ENCODE data around the gene TMEM30B. TPM values are rescaled to one million over a fixed set of nuclear protein-coding genes. Genes with fewer than 3 reads are reported as not detected.

Gene TMEM30B
- total and polyA plus RNA-seq, 2 of the 13 experiments (the other 11 are each of a cell fraction or from before 2014, with no cell fraction given), result not detected

DNA sequence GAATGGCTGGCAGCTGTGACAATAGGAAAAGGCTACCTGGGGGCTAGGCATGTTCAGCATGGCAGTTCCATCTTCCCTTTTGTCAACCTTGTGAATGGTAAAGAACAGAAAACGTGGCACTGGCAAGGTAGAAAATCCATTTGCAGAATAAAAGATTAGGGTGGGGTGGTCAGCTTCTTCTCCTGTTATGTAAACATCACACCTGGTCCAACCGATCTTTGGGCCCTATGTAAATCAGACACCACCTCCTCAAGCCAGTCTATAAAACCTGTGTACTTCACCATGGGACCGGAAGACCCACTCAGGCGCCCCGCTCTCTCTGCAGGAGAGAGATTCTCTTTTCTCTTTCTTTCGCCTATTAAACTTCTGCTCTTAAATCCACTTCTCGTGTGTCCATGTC is 19.6 kb upstream of the TMEM30B start:
- Histone ChIP-seq H3K4me3 (replicated peaks in 1 of 3; ENCODE audit: insufficient read depth in 1 of 3, low read depth in 2 of 3, low read length in 3 of 3) (no peak overlapping the region), H3K79me2 (ENCODE audit: insufficient read depth, low read length) (no peaks in the 10 kb centered on the region), H3K9ac (ENCODE audit: insufficient read depth, low read depth, low read length) (no peak overlapping the region), H4K20me1 (ENCODE audit: insufficient read depth, low read length) (no peaks in the 10 kb centered on the region), H3K4me2 (ENCODE audit: low read depth, low read length) (no peak overlapping the region), H3K9me3 (ENCODE audit: low read length) (no peaks in the 10 kb centered on the region), H3K4me1 (ENCODE audit: insufficient read depth, low read length) (no peaks in the 10 kb centered on the region), H3K36me3 (replicated peaks in 1 of 2; ENCODE audit: control insufficient read depth in 1 of 2, insufficient read depth in 2 of 2, low read length in 2 of 2) (no peaks in the 10 kb centered on the region), H3K27ac (ENCODE audit: extremely low read length, insufficient read depth, low read length) (no peak overlapping the region), H3K27me3 (ENCODE audit: control insufficient read depth in 1 of 2, insufficient read depth in 2 of 2, low read length in 2 of 2) (no peaks in the 10 kb centered on the region; a peak in 1 of 5 replicates), H2AFZ (ENCODE audit: low read length) (no peak overlapping the region)
- POLR2A ChIA-PET, result no interaction called here
- CTCF ChIA-PET (ENCODE audit: low intra/inter-chr PET ratio, low total read pairs), result no interaction called here
- DNase-seq (ENCODE audit: low spot score) (no peak), ATAC-seq (no peak), FAIRE-seq (no peak)
- intact Hi-C loops (cut with micrococcal nuclease; ENCODE audit: unreplicated experiment), result no loop called here
- TF ChIP-seq, protein P1, sequence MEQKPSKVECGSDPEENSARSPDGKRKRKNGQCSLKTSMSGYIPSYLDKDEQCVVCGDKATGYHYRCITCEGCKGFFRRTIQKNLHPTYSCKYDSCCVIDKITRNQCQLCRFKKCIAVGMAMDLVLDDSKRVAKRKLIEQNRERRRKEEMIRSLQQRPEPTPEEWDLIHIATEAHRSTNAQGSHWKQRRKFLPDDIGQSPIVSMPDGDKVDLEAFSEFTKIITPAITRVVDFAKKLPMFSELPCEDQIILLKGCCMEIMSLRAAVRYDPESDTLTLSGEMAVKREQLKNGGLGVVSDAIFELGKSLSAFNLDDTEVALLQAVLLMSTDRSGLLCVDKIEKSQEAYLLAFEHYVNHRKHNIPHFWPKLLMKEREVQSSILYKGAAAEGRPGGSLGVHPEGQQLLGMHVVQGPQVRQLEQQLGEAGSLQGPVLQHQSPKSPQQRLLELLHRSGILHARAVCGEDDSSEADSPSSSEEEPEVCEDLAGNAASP (CRISPR knock-in tag; IDR thresholded peaks at IDR 0.05; ENCODE audit: borderline replicate concordance), result no peak
- TF ChIP-seq HCFC1 (IDR thresholded peaks at IDR 0.05; ENCODE audit: low read depth, low read length) (no peak), SNAPC5 (CRISPR knock-in tag; IDR thresholded peaks at IDR 0.05; ENCODE audit: borderline replicate concordance) (no peak), ZNF30 (CRISPR knock-in tag; IDR thresholded peaks at IDR 0.05) (no peak), PAF1 (CRISPR knock-in tag; IDR thresholded peaks at IDR 0.05) (no peak), ZSCAN22 (CRISPR knock-in tag; IDR thresholded peaks at IDR 0.05) (no peak), TFDP2 (CRISPR knock-in tag; IDR thresholded peaks at IDR 0.05) (no peak), HHEX (CRISPR knock-in tag; IDR thresholded peaks at IDR 0.05) (no peak), MAFK (conservative IDR thresholded peaks at IDR 0.05 in 1 of 2, IDR thresholded peaks at IDR 0.05 in 1 of 2; ENCODE audit: low read length in 2 of 2) (no peak), ELF4 (CRISPR knock-in tag; IDR thresholded peaks at IDR 0.05; ENCODE audit: borderline replicate concordance) (no peak), NFRKB (IDR thresholded peaks at IDR 0.05) (no peak), ZNF34 (CRISPR knock-in tag; IDR thresholded peaks at IDR 0.05; ENCODE audit: borderline replicate concordance) (no peak), ZNF44 (CRISPR knock-in tag; IDR thresholded peaks at IDR 0.05) (no peak), MBNL3 (CRISPR knock-in tag; conservative IDR thresholded peaks at IDR 0.05) (no peak), KLF11 (CRISPR knock-in tag; IDR thresholded peaks at IDR 0.05) (no peak), RAD51 (IDR thresholded peaks at IDR 0.05; ENCODE audit: borderline replicate concordance) (no peak), NCOR1 (IDR thresholded peaks at IDR 0.05; ENCODE audit: borderline replicate concordance, low read length) (no peak), GATAD2A (CRISPR knock-in tag; IDR thresholded peaks at IDR 0.05) (no peak)
- TF ChIP-seq, protein P2, sequence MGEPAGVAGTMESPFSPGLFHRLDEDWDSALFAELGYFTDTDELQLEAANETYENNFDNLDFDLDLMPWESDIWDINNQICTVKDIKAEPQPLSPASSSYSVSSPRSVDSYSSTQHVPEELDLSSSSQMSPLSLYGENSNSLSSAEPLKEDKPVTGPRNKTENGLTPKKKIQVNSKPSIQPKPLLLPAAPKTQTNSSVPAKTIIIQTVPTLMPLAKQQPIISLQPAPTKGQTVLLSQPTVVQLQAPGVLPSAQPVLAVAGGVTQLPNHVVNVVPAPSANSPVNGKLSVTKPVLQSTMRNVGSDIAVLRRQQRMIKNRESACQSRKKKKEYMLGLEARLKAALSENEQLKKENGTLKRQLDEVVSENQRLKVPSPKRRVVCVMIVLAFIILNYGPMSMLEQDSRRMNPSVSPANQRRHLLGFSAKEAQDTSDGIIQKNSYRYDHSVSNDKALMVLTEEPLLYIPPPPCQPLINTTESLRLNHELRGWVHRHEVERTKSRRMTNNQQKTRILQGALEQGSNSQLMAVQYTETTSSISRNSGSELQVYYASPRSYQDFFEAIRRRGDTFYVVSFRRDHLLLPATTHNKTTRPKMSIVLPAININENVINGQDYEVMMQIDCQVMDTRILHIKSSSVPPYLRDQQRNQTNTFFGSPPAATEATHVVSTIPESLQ (CRISPR knock-in tag; conservative IDR thresholded peaks at IDR 0.05), result no peak
- 50% methylated on average over 7 of the region's 7 CpGs for WGBS (ENCODE audit: low lambda C conversion rate)
- in situ Hi-C loops (cut with HindIII; ENCODE audit: extremely low pct_ligation_motif_present, low pct_unique_long_range_greater_than_20kb), result no loop called here
- BruUV-seq (replicated peaks), result no TSS peak

Measured in HepG2 (cell line).